Natural killer cell (primary cell): ENCODE data around the gene FLOT1. TPM values are rescaled to one million over a fixed set of nuclear protein-coding genes. Genes with fewer than 3 reads are reported as not detected.

Experiments used
- ATAC-seq, 3 donors: fragments of 150-1000 bp in 2 of 3; fragments of 200-7000 bp in 1 of 3; cut with Tn5 transposase; 1 replicate in 1 of 3; 2 replicates in 2 of 3; pipeline ENCODE4 v1.10.0; 2021; ENCODE audit warnings: mild to moderate bottlenecking in 2 of 3, moderate library complexity in 2 of 3
- DNase-seq, 2 donors: peaks; one replicate each; pipeline versions ENCODE4 v3.0.0 to v3.0.0-alpha.2; 2013 to 2021; ENCODE audit warnings: mixed read lengths in 1 of 2
- H3K27ac ChIP-seq: one replicate; pipeline ENCODE4 v1.5.1; 2013; ENCODE audit warnings: mild to moderate bottlenecking, low read length
- H3K27me3 ChIP-seq: one replicate; pipeline ENCODE4 v1.6.1; 2013; ENCODE audit warnings: low read length; ENCODE audit not compliant: control insufficient read depth, insufficient read depth
- H3K36me3 ChIP-seq: one replicate; pipeline ENCODE4 v1.6.1; 2013; ENCODE audit warnings: low read length; ENCODE audit not compliant: control insufficient read depth, insufficient read depth
- H3K4me1 ChIP-seq: one replicate; pipeline ENCODE4 v1.6.1; 2013; ENCODE audit warnings: low read length; ENCODE audit not compliant: control insufficient read depth, insufficient read depth
- H3K4me3 ChIP-seq: one replicate; pipeline ENCODE4 v1.5.1; 2013; ENCODE audit warnings: low read length
- H3K9me3 ChIP-seq: one replicate; pipeline ENCODE4 v1.6.1; 2013; ENCODE audit warnings: low read length; ENCODE audit not compliant: control insufficient read depth, insufficient read depth
- H3K27ac Mint-ChIP-seq, 2 donors: one replicate each; pipeline ENCODE4 v1.8.0; 2022; ENCODE audit warnings: mild to moderate bottlenecking in 2 of 2, mixed read lengths in 2 of 2, moderate library complexity in 1 of 2
- H3K27me3 Mint-ChIP-seq, 2 donors: one replicate each; pipeline ENCODE4 v1.8.0; 2022; ENCODE audit warnings: low read depth in 2 of 2, mixed read lengths in 2 of 2
- H3K36me3 Mint-ChIP-seq: one replicate; pipeline ENCODE4 v1.8.0; 2022; ENCODE audit warnings: mixed read lengths
- H3K4me1 Mint-ChIP-seq, 2 donors: one replicate each; pipeline ENCODE4 v1.8.0; 2022; ENCODE audit warnings: mixed read lengths in 2 of 2
- H3K4me3 Mint-ChIP-seq: one replicate; pipeline ENCODE4 v1.8.0; 2022; ENCODE audit warnings: mild to moderate bottlenecking, moderate library complexity, mixed read lengths
- H3K9me3 Mint-ChIP-seq, 2 donors: one replicate each; pipeline ENCODE4 v1.8.0; 2022; ENCODE audit warnings: mixed read lengths in 2 of 2
- WGBS: methylation state at CpG from one replicate; pipeline ENCODE4 v1.1.7; 2013; ENCODE audit warnings: missing lambda C conversion rate; ENCODE audit not compliant: insufficient coverage; 5-methylcytosine and 5-hydroxymethylcytosine counted together
- intact Hi-C: fragments of 100-400 bp; cut with micrococcal nuclease; formaldehyde crosslinking; loops from one replicate; pipeline ENCODE4 v1.14.2; 2022
- total RNA-seq, 4 donors: library from RNA; stranded (reverse); fragments of 120-200 nt in 1 of 4; gene quantifications; one replicate each; pipeline versions ENCODE4 v1.2.3 to v1.2.4, GENCODE V29; 2013 to 2022
- TF ChIP-seq, protein P1 (sequence below): fragments of 200-600 bp; IDR thresholded peaks from one replicate; pipeline ENCODE4 v1.8.0; 2022; ENCODE audit warnings: antibody characterized with exemption

The FLOT1 gene
- total RNA-seq, 3 donors from 2014 or later (not counting 1 experiment from before 2014, with no cell fraction given): 73.1 to 113 (median 94.2) TPM

DNA sequence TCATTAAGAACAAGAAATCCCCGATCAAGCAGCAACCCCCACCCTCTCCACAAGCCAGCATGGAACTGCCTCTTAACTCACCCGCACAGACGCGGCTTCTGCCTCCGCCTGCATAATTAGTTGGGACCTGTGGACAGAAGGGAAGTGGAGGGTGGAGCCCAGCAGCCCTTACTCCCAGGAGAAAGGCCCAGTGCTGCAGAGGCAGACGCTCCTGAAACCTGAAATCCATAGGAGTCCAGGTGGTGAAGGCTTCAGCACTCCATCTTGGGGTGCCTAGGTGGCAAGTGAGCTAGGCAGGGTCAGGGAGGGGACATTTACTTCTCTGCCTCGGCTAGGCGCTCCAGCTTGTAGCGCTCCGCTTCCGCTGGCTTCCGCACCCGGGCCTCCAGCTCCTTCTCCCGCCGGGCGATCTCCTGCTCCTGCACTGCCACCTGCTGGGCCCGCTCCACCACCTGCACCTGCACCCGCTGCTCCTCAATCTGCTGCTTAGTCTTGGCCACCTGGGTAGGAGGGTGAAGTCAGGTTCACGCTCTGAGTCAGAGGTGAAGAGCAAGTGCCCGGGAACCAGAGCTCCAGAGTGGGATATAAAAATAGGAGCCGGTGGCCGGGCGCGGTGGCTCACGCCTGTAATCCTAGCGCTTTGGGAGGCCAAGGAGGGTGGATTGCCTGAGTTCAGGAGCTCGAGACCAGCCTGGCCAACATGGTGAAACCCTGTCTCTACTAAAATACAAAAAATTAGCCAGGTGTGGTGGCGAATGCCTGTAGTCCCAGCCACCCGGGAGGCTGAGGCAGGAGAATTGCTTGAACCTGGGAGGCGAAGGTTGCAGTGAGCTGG, 11.7 kb downstream of the FLOT1 start:
- H3K9me3 Mint-ChIP-seq: no peaks in the 10 kb centered on the region
- H3K36me3 Mint-ChIP-seq: no peaks in the 10 kb centered on the region
- no peak overlapping the region for H3K4me3 Mint-ChIP-seq
- Histone ChIP-seq H3K4me1 (peaks cover 18% of the 10 kb centered on the region), H3K27ac (no peak overlapping the region), H3K4me3 (no peak overlapping the region), H3K9me3 (no peaks in the 10 kb centered on the region), H3K36me3 (peaks cover 57% of the 10 kb centered on the region), H3K27me3 (no peaks in the 10 kb centered on the region)
- intact Hi-C loops: no loop called here
- H3K27ac Mint-ChIP-seq: peak overlapping the region in 1 of 2 donors; percentile 63
- WGBS: 35% methylated on average over 29 of the region's 30 CpGs
- H3K4me1 Mint-ChIP-seq: peaks cover 17% of the 10 kb centered on the region in 2 donors
- TF ChIP-seq, protein P1, sequence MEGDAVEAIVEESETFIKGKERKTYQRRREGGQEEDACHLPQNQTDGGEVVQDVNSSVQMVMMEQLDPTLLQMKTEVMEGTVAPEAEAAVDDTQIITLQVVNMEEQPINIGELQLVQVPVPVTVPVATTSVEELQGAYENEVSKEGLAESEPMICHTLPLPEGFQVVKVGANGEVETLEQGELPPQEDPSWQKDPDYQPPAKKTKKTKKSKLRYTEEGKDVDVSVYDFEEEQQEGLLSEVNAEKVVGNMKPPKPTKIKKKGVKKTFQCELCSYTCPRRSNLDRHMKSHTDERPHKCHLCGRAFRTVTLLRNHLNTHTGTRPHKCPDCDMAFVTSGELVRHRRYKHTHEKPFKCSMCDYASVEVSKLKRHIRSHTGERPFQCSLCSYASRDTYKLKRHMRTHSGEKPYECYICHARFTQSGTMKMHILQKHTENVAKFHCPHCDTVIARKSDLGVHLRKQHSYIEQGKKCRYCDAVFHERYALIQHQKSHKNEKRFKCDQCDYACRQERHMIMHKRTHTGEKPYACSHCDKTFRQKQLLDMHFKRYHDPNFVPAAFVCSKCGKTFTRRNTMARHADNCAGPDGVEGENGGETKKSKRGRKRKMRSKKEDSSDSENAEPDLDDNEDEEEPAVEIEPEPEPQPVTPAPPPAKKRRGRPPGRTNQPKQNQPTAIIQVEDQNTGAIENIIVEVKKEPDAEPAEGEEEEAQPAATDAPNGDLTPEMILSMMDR: peak; percentile 33
- H3K27me3 Mint-ChIP-seq: no peaks in the 10 kb centered on the region
- DNase-seq (peak; percentile 45 to 91), ATAC-seq (peak; percentile 80 to 94 (median 86))

DNA sequence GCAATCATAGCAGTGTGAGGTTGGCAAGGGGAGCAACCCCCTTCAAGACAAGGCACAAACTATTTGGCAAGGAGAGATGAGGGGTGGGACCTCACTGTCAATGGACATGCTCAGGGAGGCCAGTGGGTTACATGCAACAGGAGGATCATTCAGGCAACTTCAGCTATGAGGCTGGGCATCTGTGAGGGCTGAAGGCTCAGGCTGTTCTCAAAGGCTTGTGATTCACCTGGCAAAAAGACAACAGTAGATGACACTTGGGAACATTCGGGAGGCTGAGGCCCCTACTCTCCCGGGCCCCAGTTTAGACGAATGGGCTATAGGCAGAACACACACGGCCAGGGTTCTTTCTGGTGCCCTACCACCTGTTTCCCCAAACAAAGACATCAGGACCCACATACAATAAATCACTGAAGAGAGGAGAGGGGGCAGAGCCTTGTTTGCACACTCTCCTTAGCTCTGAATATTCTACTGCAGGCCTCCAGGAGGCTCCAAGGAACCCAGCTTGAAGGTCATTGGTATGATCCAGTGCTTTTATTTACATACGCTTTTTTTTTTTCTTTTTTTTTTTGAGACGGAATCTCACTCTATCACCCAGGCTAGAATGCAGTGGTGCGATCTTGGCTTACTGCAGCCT, 14.4 kb downstream of the FLOT1 start:
- no peak overlapping the region for H3K4me3 Mint-ChIP-seq

DNA sequence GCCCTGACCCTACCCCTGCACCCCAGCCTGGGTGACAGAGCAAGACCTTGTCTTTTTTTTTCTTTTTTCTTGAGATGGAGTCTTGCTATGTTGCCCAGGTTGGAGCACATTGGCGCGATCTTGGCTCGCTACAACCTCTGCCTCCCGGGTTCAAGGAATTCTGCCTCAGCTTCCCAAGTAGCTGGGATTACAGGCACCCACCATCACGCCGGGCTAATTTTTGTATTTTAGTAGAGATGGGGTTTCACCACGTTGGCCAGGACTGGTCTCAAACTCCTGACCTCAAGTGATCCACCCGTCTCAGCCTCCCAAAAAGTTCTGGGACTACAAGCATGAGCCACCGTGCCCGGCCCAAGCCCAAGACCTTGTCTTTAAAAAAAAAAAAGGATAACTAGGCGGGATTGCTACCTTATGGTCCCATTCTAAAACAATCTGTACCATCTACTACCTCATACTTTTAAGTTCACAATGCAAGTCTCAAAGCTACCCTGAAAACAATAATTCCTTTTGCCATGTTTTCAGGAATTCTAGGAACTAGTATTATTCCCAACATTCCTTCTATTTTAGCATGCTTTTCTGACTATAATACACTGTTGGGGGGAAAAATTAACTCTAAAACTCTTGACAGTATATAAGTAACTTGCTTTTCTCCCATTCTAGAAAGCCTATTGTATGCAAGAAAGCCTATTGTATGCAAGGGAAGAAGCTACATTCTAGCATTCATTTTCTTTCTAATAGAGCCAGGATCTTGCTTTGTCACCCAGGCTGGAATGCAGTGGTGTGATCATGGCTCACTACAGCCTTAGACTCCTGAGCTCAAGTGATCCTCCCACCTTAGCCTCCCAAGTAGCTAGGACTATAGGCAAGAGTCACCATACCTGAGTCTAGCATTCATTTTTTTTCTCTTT, 15.7 kb downstream of the FLOT1 start:
- Mint-ChIP-seq H3K27me3 (no peaks in the 10 kb centered on the region), H3K9me3 (no peaks in the 10 kb centered on the region), H3K4me1 (peaks cover 36 to 48% of the 10 kb centered on the region in 2 donors), H3K36me3 (peaks cover 14% of the 10 kb centered on the region), H3K27ac (peak overlapping the region; percentile 22 to 53), H3K4me3 (no peak overlapping the region)
- intact Hi-C loops: no loop called here
- Histone ChIP-seq H3K4me3 (no peak overlapping the region), H3K27me3 (no peaks in the 10 kb centered on the region), H3K36me3 (peaks cover 71% of the 10 kb centered on the region), H3K9me3 (no peaks in the 10 kb centered on the region), H3K4me1 (peaks cover 30% of the 10 kb centered on the region), H3K27ac (no peak overlapping the region)
- TF ChIP-seq, protein P1: no peak
- 89% methylated on average over 8 of the region's 11 CpGs for WGBS
- DNase-seq (no peak), ATAC-seq (no peak)

More for the DNA sequence above, 14.4 kb downstream of the FLOT1 start:
- Histone ChIP-seq H3K4me3 (no peak overlapping the region), H3K36me3 (peaks cover 73% of the 10 kb centered on the region), H3K27me3 (no peaks in the 10 kb centered on the region), H3K27ac (no peak overlapping the region), H3K4me1 (peaks cover 19% of the 10 kb centered on the region), H3K9me3 (no peaks in the 10 kb centered on the region)
- intact Hi-C loops: no loop called here
- Mint-ChIP-seq H3K4me1 (peaks cover 23 to 35% of the 10 kb centered on the region in 2 donors), H3K36me3 (peaks cover 14% of the 10 kb centered on the region), H3K27me3 (no peaks in the 10 kb centered on the region), H3K9me3 (no peaks in the 10 kb centered on the region), H3K27ac (peak overlapping the region in 1 of 2 donors; percentile 27)
- WGBS: 57% methylated on average over 6 of the region's 7 CpGs
- ATAC-seq: no peak
- DNase-seq: no peak
- TF ChIP-seq, protein P1: no peak
